Ishikawa (cell line): ENCODE measurements around the gene THAP2.

Experiments
- CREB1 ChIP-seq: IDR thresholded peaks from 2 replicates; pipeline ENCODE4 v1.6.1; 2012; ENCODE audit warnings: low read depth
- EGR1 ChIP-seq: IDR thresholded peaks from 2 replicates; pipeline ENCODE4 v1.6.1; 2012
- EP300 ChIP-seq: IDR thresholded peaks from 2 replicates; pipeline ENCODE4 v1.6.1; 2012; ENCODE audit warnings: borderline replicate concordance
- MAX ChIP-seq: IDR thresholded peaks from 2 replicates; pipeline ENCODE4 v1.6.1; 2012
- RAD21 ChIP-seq: IDR thresholded peaks from 2 replicates; pipeline ENCODE4 v1.6.1; 2012; ENCODE audit warnings: low read depth
- REST ChIP-seq: IDR thresholded peaks from 2 replicates; pipeline ENCODE4 v1.6.1; 2012; ENCODE audit warnings: low read depth, mild to moderate bottlenecking
- TAF1 ChIP-seq: IDR thresholded peaks from 2 replicates; pipeline ENCODE4 v1.6.1; 2012; ENCODE audit warnings: low read depth, mild to moderate bottlenecking
- TCF12 ChIP-seq: IDR thresholded peaks from 2 replicates; pipeline ENCODE4 v1.6.1; 2012; ENCODE audit warnings: low read depth
- YY1 ChIP-seq: IDR thresholded peaks from 2 replicates; pipeline ENCODE4 v1.6.1; 2012; ENCODE audit warnings: low read depth

GRCh38 chr12:71694099-71694820 lies 30.2 kb downstream of the THAP2 start:
- TF ChIP-seq TAF1 (no peak), RAD21 (no peak), CREB1 (no peak), YY1 (no peak), REST (no peak), EP300 (no peak), TCF12 (no peak), MAX (no peak), EGR1 (no peak)
